Activated CD8-positive, alpha-beta memory T cell treated with anti-CD3 and anti-CD28 coated beads, Interleukin-2, amount 50 U/mL, for 24 hours (primary cell): Measurements from ENCODE around the gene PHGDH.

ENCODE experiments used
- DNase-seq: peaks from one replicate; pipeline ENCODE4 v3.0.0-alpha.2; 2020; ENCODE audit errors: extremely low read depth

PHGDH gene

GRCh38 chr1:119790451-119791198 lies 78.9 kb downstream of the PHGDH start:
- no peak for DNase-seq

GRCh38 chr1:119791377-119791776 lies 79.6 kb downstream of the PHGDH start:
- no peak for DNase-seq
